Measurements from ENCODE around the gene MLLT3.

The MLLT3 gene

DNA sequence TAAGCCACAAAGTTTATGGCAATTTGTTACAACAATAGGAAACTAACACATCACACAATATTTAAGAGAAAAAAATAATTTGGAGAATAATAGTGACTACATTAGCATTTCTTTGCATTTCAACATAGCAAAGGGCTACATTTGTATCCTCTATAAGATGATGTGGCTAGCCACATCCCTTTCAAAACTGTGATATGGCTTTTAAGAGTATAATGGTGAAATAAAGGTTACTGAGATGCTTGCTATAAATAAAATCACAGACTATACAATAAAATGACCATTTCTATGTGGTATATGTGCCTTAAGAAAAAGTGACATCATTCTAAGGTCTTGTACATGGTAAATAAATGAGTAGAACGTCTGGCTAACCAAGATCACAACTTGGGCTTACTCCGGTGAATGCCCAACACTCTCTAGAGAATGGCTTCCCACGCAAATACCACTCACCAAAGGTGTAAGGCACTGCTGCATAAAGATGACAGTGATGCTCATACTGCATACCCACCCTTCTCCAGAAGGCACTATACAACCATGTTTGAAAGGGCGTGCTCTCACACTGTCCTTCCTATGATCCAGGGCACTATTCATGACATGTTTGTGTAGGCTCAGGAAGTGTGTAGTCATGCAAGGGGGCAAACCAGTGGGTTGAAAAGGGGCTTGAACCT lies 286.5 kb downstream of the MLLT3 start:
- no peaks in the 10 kb centered on the region for H3K4me1 ChIP-seq
- peaks cover 2% of the 10 kb centered on the region; the same call in 1 of the 2 replicates for H3K27me3 ChIP-seq
- TF ChIP-seq, protein P1, sequence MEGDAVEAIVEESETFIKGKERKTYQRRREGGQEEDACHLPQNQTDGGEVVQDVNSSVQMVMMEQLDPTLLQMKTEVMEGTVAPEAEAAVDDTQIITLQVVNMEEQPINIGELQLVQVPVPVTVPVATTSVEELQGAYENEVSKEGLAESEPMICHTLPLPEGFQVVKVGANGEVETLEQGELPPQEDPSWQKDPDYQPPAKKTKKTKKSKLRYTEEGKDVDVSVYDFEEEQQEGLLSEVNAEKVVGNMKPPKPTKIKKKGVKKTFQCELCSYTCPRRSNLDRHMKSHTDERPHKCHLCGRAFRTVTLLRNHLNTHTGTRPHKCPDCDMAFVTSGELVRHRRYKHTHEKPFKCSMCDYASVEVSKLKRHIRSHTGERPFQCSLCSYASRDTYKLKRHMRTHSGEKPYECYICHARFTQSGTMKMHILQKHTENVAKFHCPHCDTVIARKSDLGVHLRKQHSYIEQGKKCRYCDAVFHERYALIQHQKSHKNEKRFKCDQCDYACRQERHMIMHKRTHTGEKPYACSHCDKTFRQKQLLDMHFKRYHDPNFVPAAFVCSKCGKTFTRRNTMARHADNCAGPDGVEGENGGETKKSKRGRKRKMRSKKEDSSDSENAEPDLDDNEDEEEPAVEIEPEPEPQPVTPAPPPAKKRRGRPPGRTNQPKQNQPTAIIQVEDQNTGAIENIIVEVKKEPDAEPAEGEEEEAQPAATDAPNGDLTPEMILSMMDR (IDR thresholded peaks at IDR 0.05; ENCODE audit: low read depth, low read length) = no peak
- no peak for DNase-seq
- H3K9me3 ChIP-seq = no peaks in the 10 kb centered on the region
- no peak overlapping the region for H3K4me3 ChIP-seq (ENCODE audit: low read depth, low read length)
- H3K36me3 ChIP-seq = no peaks in the 10 kb centered on the region

DNA sequence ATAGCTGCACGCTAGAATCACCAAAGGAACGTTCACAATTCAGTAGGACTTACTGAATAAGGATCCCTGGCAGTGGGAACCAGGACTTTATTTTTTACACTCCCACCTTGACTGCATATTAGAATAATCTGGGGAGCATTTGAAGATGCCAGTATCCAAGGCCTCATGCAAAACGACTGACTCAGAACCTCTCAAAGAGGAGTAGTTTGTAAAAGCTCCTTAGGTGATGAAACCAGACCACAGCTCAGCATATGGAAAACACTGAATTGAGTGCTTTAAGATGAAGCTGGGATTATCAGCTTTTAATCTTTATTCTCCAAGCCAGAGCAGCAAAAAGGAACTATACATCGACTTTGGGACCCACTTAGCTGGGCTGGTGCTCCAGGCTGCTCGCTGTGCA lies 288.3 kb downstream of the MLLT3 start:
- peaks cover 2% of the 10 kb centered on the region; the same call in 1 of the 2 replicates for H3K27me3 ChIP-seq
- no peaks in the 10 kb centered on the region for H3K36me3 ChIP-seq
- H3K4me1 ChIP-seq = no peaks in the 10 kb centered on the region
- TF ChIP-seq, protein P1 (IDR thresholded peaks at IDR 0.05; ENCODE audit: low read depth, low read length) = no peak
- H3K9me3 ChIP-seq = no peaks in the 10 kb centered on the region
- DNase-seq = no peak
- H3K4me3 ChIP-seq (ENCODE audit: low read depth, low read length) = no peak overlapping the region

DNA sequence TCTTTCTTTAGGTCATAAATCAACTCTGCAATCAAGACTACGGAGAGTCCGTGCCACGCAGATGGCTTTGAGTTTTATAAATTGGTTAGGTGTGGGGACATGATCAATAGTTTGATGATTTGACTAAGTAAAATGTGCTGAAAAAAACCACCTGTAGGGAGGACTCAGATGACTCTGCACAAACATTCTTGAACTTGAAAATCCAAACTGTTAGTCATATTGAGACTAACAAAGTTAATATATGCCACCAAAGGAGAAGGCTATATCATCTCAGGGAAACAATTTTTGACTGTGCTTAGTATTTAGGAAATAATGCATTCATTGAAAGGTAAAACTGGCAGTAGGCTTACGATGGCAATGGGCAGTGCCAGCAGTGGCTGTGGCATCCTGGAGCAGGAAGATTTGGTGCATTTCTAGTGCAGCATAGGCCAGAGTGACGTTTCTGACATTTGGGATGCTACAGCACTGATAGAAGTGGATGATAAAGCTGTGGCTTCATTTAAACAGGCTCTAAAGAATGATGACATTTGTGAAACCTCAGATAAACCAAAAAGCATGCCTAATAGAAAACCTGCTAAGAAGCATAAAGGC lies 291.1 kb downstream of the MLLT3 start:
- H3K4me3 ChIP-seq (ENCODE audit: low read depth, low read length) = no peak overlapping the region
- no peaks in the 10 kb centered on the region for H3K4me1 ChIP-seq
- peaks cover 2% of the 10 kb centered on the region; the same call in 1 of the 2 replicates for H3K27me3 ChIP-seq
- no peak for DNase-seq
- TF ChIP-seq, protein P1 (IDR thresholded peaks at IDR 0.05; ENCODE audit: low read depth, low read length) = no peak
- no peaks in the 10 kb centered on the region for H3K9me3 ChIP-seq
- no peaks in the 10 kb centered on the region for H3K36me3 ChIP-seq

DNA sequence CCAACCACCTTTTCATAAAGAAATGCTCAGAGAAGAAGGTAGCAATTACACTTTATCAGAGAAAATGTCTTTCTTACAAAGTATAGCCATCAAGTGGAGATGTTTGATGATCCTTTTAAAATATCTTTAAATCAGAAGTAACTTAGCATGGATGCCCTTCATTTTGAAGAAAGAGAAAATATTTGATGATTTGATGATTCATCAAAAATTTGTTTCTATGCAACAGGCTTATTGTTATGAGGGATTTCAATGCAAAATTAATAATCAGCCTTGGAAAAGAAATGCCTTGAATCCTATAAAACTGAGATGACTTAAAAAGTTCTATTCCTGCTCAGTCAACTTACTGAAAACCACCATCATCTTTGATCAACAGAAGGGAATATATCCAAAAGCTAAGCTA lies 291.6 kb downstream of the MLLT3 start:
- TF ChIP-seq, protein P1 (IDR thresholded peaks at IDR 0.05; ENCODE audit: low read depth, low read length) = no peak
- no peak for DNase-seq
- no peaks in the 10 kb centered on the region for H3K4me1 ChIP-seq

DNA sequence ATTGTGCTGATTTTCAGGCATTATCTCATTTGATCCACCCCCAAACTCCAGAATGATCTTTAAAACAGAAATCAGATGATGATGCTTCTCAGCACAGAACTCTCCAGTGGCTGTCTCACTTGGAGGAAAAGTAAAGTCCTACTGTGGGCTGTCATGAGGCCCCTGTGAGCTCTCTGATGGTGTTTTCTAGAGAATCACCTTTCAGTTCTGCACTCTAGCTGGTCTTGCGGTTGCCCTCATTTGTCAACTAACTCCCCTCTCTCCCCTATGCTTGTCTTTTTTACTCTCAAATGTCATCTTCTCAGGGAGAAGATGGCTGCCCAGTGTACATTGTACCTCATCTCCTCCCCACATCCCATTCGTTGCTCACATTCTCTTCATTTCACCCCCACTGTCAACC lies 295.8 kb downstream of the MLLT3 start:
- H3K4me3 ChIP-seq (ENCODE audit: low read depth, low read length) = no peak overlapping the region
- H3K9me3 ChIP-seq = no peaks in the 10 kb centered on the region
- TF ChIP-seq, protein P1 (IDR thresholded peaks at IDR 0.05; ENCODE audit: low read depth, low read length) = no peak
- DNase-seq = no peak
- H3K4me1 ChIP-seq = no peaks in the 10 kb centered on the region
- peaks cover 8% of the 10 kb centered on the region for H3K27me3 ChIP-seq
- no peaks in the 10 kb centered on the region for H3K36me3 ChIP-seq

More for the DNA sequence above, 291.6 kb downstream of the MLLT3 start:
- no peaks in the 10 kb centered on the region for H3K36me3 ChIP-seq
- H3K27me3 ChIP-seq = peaks cover 3% of the 10 kb centered on the region
- H3K4me3 ChIP-seq (ENCODE audit: low read depth, low read length) = no peak overlapping the region
- no peaks in the 10 kb centered on the region for H3K9me3 ChIP-seq

DNA sequence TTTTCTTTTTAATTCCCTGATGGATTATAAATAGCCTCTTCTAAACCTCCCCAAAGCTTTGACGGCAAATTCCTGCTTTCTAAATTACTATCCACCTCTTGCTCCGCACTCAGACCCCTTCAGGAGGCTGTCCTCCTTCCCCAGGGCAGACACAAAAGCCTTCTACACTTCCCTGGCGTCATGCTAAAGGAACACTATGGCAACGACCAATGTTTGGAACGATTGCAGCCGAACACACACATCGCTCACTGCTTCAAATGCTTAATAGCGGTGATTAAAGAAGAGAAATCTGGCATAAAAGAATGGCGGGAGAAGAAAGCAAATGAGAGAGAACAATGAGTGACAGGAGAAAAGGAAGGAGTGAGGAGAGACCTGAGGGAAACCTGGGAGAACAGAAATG lies 297.3 kb downstream of the MLLT3 start:
- no peaks in the 10 kb centered on the region for H3K9me3 ChIP-seq
- H3K4me1 ChIP-seq = no peaks in the 10 kb centered on the region
- peaks cover 8% of the 10 kb centered on the region for H3K27me3 ChIP-seq
- DNase-seq = no peak
- TF ChIP-seq, protein P1 (IDR thresholded peaks at IDR 0.05; ENCODE audit: low read depth, low read length) = no peak
- H3K4me3 ChIP-seq (ENCODE audit: low read depth, low read length) = no peak overlapping the region
- H3K36me3 ChIP-seq = no peaks in the 10 kb centered on the region

All from BE2C (cell line).